Spleen (tissue), 7 donors: ENCODE measurements around the gene EFNA5.

ENCODE experiments used
- CTCF ChIP-seq, 11 experiments: fragments of 200-600 bp in 7 of 11; fragments of 450-650 bp in 4 of 11; sonication (generic) in 4 of 11; IDR thresholded peaks in 8 of 11; conservative IDR thresholded peaks in 3 of 11; 1 replicate in 7 of 11; 2 replicates in 4 of 11; pipeline versions ENCODE4 v1.4.0 to v1.8.0; 2016 to 2021; ENCODE audit warnings: antibody characterized with exemption in 11 of 11, inconsistent platforms in 4 of 11, mild to moderate bottlenecking in 1 of 11
- POLR2A ChIP-seq, 3 donors: fragments of 450-650 bp; IDR thresholded peaks; one replicate each; pipeline ENCODE4 v1.5.1; 2017; ENCODE audit warnings: antibody characterized with exemption in 3 of 3, mild to moderate bottlenecking in 1 of 3
- POLR2AphosphoS5 ChIP-seq, 3 donors: sonication (generic); formaldehyde crosslinking; IDR thresholded peaks; one replicate each; pipeline ENCODE4 v1.5.1; 2017; ENCODE audit warnings: antibody characterized with exemption in 3 of 3
- donor health status: DM: no; HTN: no; CAD: no; lungs with moderate emphysema.
- donor health status: DM: no; HTN: no; CAD: no.
- donor health status: DM: no; HTN: no; CAD: no.

GRCh38 chr5:107431536-107431935, 239.2 kb downstream of the EFNA5 start:
- TF ChIP-seq CTCF (IDR thresholded peaks at IDR 0.05 in 8 of 11, conservative IDR thresholded peaks at IDR 0.05 in 3 of 11) (no peak), POLR2AphosphoS5 (IDR thresholded peaks at IDR 0.05) (no peak), POLR2A (IDR thresholded peaks at IDR 0.05) (no peak)
